GM18511 (cell line): Measurements from ENCODE around the gene ZSWIM3.
A peak's percentile ranks its signal among the peaks of the same experiment; 100 is the strongest.
"Not testable (repeated sequence)": the region's sequence is repeated elsewhere in the genome, so short reads cannot be mapped to it uniquely, and the experiment has no call there.

Experiments used
- ATAC-seq: cut with Tn5 transposase; IDR thresholded peaks from one replicate; pipeline ENCODE4 v1.9.1; 2021; ENCODE audit warnings: mild to moderate bottlenecking, moderate library complexity; ENCODE audit not compliant: unreplicated experiment

The ZSWIM3 gene

DNA sequence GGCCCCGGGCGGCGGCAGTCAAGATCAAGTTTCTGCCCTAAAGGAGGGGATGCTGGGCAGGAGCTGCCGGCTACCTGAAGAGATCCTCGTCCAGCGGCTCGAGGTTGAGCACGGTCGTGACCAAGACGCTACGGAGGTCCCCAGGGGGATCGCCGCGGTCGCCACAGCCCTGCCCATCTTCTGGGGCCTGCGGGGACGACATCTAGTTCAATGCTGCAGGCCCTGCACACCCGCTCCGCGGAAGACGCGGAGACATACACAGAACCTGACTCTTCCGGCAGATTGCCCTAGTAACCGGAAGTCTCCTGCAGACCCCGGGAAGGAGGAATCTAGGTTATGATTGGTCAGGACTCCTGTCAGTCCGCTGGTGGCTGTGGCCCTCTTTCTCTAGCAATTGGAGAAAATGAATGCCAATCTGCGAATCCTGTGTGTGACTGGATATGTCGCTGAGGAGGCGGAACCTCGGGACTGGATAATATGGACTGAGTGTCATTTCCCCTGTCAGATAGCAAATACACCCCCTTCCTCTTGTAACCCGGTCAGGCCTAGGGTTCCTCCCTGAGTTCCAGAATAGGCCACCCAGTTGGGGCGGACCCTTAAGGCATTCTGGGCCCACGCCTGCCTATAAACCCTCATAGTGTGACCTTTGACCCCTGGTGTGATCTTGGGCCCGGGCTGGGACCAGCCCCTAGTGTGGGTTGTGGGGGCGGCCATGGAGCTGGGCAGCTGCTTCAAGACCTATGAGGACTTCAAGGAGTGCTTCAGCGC, at the start of gene ZSWIM3, which contains the start of gene ACOT8:
ZSWIM3 (plus strand) TSS at position 501 of the 768 bp plus-strand sequence; CDS start at position 713, 212 bp downstream.
ACOT8 (minus strand) TSS at position 279 of the 768 bp plus-strand sequence; CDS start at position 202, 77 bp downstream.
- ATAC-seq, result peak; percentile 97

DNA sequence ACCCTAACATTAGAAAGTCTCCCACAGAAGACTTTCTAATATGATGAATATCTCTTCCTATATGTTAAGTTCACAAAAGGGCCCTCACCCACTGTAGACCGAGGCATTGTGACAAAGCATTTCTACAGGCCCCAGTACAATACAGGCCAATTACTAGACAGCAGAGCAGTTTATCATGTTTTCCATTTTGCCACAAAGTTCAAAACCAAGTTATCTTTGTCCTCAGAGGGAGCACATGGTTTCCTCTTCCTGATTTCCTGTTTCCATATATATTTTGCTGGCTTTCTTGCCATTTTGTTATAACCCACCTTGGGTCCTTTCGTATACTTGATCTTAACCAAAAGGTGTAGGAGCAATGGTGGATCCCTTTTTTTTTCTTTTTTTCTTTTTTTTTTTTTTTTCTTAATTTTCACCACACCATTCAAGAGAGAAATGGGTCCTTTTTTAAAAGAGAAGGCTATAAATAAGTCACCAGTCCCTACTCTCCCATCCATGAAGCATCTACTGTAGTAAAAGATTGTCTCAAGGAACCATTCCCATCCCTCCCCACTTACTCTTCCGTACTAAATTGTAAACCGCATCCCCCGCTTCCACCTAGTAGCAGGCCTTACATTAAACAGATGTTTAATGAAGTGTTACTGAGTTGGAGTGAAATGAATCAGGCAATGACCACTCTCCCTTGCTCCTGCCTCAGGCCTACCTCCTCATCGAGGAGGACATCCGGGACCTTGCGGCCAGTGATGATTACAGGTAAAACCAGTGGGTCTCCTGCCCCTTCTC, 47.0 kb upstream of the ZSWIM3 start:
- no peak for ATAC-seq

DNA sequence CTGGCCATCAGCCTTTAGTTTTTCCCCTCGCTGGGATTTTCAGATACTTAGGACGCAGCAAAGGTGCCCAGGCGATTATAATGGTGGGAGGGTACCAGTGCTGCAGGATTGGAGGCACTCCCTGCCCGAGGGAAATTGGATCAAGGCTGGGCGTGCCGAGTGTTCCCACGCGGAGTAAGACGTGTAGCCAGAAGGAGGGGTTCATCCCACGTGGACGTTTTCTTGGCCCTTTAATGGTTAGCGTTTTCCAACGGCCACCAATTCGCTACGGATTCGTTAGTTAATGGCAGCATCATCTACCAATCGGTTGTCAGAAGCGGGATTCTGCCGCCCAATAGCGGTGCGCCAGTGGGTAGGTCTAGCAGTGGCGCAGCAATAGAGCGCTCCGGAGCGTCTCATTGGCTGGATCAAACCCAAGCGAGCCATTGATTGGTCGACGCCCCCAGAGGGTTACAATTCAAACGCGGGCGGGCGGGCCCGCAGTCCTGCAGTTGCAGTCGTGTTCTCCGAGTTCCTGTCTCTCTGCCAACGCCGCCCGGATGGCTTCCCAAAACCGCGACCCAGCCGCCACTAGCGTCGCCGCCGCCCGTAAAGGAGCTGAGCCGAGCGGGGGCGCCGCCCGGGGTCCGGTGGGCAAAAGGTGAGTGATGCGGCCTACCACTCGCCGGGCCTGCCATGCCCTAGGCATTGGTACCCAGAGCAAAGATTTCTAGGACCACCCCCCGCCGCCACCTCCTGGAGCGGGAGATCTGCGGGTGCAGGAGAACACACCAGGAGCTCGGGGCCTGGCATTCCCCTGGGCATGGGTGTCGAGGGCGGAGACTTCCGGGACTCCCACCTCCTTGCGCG, 45.0 kb upstream of the ZSWIM3 start, which contains the start of gene UBE2C:
UBE2C (plus strand) TSS at position 488 of the 849 bp plus-strand sequence; CDS start at position 540, 52 bp downstream.
- ATAC-seq, result peak; percentile 99

DNA sequence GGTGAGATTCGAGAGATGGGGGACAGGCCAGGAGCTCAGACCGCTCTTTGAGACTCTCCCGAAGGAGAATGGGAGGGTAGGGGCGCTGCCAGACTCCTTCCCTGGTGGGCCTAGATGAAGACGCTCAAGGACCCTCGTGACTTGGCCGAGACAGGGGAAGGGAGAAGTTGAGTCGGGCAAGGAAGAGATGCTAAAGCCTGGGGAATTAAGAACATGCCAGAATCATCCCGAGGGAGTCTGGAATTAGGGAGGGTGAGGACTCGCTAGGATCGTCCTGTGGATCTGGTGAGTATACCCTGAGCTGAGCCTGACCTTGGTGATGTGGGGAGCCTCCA, 44.4 kb upstream of the ZSWIM3 start:
- no peak for ATAC-seq

DNA sequence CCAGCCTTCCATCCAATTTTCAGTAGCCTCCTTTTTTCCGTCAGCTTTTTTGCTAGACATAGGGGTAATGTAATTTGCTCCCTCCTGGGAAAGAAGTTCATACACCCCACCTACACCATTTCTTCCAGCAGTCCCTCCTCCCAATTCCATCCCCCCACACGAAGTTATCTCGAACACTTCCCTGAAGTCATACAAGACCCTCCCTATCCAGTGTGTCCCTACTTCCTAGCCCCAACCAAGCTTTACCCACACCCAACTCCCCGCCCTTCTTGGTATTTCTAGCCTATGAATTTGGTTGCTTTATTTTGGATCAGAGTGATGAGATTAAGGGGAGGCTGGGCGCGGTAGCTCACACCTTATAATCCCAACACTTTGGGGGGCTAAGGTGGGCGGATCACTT, 43.9 kb upstream of the ZSWIM3 start:
- ATAC-seq, result no peak

DNA sequence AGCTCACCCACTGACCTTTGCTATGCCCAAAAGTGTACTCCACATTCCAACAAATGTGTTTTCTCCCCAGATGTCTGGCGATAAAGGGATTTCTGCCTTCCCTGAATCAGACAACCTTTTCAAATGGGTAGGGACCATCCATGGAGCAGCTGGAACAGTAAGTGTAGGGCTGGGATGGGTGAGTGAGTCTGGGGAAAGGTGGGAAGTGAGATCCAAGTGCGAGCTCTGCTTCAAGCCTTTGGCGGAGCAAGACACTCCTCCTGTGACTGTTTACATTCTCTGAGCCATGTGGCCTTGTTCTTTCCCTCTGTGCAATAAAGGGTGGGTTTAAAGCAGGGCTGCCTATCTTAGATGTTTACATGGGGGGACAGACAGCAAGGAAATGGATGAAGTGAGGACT, 43.1 kb upstream of the ZSWIM3 start:
- no peak for ATAC-seq

DNA sequence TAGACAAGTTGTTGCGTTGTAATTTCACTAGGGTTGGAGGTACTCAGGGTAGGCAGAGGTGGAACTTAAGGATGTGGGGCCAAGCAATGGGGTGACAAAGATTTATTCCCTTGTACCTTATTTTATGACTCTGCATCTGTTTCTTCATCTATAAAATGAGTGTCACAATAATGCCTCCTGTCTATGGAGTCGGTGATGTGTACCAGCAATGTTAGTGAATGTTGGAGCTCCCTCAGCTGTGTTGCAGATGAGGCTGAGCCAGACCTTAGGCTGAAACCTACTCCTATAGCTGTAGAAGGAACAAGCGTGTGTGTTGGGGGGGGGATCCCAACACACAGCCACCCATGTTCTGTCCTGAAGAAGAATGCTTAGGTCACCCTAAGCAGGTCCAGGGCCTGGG, 40.5 kb upstream of the ZSWIM3 start:
- ATAC-seq, result no peak

DNA sequence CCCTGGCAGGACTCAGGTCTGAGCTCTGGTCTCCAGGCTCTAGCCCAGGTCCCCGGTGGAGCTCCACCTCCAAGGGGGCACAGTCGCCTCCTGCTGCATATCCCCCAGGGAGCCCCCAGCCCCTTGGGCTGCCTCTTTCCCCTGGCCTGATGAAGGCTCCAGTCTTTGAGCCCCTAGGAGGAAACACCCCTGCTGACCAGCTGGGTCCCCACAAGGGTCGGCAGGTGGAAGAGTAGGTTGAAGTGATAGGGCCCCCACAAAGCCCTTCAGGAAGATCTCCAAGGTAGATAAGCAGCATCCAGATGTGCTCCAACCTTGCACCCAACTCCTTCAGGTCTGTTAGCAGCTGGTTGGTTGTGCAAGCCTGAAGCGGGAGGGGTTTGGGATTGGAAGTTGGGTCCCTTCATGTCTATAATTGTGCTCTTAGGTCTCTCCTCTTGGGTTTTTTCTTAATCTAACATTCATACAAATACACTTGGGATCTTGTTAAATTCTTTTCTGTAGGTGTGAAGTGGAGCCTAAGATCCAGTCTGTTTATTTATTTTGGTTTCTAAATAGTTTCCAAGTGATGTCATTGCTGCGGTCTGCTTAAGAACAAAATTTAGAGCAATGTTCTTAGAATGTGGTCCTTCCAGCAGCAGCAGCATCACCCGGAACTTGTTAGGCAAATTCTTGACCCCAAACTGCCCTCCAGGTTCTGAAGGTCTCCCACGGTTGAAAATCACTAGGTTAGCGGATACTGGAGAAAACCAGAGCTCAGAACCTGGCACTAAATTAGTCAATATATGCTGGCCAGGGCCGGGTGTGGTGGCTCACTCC, 39.8 kb upstream of the ZSWIM3 start:
- no peak for ATAC-seq

DNA sequence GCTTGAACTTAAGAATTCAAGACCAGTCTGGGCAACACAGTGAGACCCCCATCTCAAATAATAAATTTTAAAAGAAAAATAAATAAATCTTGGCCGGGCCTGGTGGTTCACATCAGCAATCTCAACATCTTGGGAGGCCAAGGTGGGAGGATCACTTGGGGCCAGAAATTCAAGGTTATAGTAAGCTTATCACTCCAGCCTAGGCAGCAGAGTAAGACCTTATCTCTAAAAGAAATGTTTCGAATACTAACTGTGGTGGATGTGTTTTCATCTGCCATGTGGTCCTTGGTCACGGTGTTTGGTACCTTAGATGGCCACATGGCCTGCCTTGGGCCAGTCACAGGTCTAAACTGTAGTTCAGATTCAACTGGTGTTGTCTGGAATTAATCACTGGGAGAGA, 39.2 kb upstream of the ZSWIM3 start:
- ATAC-seq, result no peak

DNA sequence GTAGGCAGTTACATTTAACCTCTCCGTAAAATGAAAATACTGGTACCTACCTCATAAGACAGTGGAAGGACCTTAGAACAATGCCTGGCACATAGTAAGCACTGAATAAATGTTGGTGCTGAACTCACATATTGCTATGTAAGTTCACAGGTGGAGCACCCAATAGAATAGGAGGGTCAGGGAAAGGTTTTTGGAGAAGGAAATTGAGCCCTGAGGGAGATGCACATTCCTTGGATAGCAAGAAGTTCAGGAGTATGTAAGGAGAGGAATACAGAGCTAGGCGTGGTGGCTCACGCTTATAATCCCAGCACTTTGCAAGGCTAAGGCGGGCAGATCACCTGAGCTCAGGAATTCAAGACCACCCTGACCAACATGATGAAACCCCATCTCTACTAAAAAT, 37.9 kb upstream of the ZSWIM3 start:
- ATAC-seq, result no peak

DNA sequence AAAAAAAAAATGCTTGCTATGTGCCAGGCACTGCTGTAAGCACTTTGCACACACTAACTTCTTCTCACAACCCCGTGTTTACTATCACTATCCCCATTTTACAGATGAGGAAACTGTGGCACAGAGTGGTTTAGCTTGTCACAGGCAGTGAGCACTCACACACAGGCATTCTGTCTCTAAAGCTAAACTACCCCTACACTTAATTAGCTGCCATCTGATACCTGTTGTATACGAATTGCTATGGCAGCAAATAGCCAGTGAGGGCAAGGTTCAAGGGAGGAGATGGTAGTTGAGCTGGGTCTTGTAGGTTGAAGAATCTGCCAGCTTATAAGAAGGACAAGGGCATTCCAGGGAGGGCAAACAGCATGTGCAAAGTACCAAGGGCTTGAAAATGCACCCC, 35.5 kb upstream of the ZSWIM3 start:
- ATAC-seq, result no peak

DNA sequence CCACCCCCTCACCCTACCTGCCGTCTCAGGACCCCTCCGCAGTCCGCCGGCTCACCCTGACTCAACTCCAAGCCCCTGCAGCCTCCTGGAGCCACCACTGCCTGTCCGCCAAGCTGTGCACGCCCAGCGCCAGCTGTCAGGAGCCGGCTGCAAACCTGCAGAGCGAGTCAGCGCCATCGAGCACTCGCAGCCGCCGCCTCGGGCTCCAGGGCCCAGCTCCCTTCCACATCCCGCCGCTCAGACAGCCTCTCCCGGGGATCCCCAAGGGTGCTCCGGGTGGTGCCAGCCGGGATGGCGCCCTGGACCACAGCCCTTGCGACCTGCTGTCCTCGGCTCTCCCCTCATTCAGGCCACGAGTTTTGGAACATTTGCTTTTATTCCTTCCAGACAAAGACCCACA, 34.6 kb upstream of the ZSWIM3 start:
- no peak for ATAC-seq

DNA sequence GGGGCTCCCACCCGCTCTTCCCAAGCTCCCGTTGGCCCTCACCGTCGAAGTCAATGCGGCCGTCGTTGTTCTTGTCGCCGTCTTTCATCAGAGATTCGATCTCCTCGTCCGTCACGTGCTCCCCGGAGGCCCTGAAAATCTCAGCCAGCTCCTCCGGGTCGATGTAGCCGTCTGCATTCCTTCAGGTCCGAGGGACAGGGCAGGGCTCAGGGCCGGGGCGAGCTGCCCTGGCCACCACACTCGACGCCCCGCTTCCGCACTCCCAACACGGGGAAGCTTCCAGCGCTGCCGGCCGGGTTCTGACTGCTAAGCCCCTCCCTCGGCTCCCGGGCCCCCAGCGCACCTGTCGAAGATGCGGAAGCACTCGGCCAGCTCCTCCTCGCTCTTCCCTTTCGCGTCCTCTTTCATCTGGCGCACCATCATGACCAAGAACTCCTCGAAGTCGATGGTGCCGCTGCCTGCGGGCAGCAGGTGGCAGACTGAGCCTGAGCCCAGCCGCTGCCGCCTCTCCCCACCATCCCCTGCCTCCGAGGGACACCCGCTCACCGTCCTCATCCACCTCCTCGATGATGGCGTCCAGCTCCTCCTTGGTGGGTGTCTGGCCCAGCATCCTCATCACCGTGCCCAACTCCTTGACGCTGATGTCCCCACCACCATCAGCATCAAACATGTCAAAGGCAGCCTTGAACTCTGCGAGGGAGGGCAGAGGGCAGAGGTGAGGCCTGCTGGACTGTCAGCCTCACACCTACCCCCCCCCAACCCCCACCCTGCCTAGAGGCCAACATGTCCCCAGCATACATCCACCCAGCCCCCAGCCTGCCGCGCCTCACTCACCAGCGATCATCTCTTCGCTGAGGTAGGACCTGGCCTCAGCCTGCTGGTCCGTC, 33.2 kb upstream of the ZSWIM3 start:
- no peak for ATAC-seq

DNA sequence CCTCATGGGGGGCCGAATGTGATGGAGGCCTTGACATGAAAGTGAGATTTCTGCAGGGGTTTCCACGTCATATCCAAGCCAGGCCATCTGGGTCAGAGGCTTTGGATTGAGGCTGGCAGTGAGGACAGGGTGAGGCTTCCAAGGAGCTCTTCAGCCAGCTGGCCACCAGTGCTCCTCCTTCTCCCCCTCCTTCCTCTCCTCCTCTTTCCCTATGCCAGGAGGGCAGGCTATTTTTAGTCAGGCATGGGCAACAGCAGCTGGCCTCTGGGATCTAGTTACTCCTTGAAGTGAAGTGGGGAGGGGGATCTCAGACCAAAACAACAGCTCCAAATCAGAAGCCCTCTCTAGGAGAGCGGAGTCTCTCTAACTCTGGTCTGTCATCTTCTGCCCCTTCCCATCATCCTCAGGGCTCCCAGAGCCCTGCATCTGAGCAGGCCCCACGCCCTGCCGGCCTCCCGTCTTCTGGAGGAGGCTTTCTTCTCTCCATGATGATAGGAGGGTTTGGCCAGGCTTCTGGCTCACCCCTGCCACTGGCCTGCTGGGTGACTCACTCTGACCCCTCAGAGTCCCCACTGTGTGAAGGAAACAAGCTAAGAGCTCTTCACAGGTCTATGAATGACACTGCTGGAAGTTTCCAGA, 30.9 kb upstream of the ZSWIM3 start:
- ATAC-seq, result no peak

DNA sequence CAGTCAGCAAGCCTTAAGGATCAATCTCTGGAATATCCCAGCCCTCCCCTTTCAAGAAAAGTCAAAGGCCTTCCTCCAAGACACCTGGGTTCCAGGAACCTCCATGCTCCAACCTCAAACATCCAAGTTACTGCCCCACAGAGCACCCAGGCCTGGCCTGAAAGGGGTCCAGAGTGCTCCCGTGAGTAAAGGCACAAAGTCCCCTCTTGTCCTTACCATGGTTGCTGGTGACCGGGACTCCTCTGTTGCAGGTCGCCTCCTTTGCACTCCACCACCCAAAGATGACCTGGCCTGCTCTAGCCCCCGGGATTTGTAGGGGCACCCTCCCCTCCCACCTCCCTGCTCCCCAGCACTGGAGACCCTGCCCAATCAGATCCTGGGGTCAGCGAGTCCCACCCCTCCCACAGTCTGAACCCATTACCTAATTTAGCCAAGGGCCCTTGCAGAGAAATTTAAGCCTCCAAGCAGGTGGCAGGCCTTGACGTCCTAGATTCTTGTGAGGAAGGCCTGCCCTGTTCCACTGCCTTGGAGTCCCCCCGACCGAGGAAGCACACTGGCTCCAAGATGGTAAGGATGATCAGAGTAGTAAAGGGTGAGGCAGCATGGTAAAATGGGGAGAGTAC, 30.3 kb upstream of the ZSWIM3 start, which contains the start of gene TNNC2:
TNNC2 (minus strand) TSS at position 283 of the 623 bp plus-strand sequence; CDS start at position 219, 64 bp downstream.
- ATAC-seq, result no peak

DNA sequence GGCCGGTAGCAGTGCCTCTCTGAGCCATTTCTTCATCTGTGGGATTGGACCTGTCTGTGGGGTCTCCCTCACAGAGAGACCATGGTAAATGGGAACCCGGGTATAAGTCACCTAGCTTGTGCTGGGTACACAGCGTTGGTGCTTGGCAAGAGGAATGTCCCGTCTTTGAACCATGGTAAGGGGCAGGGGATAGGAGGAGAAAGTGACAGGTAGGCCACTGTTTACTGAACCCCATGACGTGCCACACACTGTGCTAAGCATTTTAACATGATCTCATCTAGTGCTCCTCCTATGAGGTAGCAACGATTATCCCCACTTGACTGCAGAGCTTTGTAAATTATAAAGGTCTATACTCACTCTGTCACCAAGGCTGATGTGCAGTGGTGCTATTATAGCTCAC, 29.7 kb upstream of the ZSWIM3 start:
- ATAC-seq, result no peak

DNA sequence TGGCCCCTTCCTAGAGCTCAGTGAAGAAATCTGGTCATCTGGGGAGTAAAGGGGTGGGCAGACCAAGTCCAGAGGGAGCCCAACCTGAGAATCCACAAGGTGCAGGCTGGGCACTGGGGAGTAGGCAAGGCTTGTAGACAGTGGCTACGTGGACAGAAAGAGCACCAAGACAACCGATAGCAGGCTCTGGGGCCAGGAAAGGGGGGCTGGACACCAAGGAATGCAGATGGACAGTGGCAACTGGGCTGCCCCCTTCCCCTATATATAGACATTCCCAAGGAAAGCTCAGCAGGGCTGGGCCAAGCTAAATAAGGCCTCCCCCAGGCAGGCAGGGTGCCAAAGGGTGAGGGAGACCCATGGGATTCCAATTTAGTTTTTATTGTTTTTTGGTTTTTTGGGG, 28.8 kb upstream of the ZSWIM3 start:
- ATAC-seq, result no peak

DNA sequence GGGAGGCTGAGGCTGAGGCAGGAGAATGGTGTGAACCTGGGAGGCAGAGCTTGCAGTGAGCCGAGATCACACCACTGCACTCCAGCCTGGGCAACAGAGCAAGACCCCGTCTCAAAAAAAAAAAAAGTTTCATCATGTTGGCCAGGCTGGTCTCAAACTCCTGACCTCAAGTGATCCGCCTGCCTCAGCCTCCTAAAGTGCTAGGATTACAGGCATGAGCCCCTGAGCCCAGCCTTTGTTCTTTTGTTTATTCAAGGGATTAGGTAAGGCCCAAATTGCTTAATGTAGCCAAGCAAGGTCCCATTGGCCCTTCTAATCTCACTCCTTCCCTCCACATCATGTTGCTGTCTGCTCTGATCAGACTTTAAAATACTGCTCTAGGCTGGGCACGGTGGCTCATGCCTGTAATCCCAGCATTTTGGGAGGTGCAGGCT, 27.7 kb upstream of the ZSWIM3 start:
- not testable (repeated sequence) for ATAC-seq
